HepG2 (cell line): Measurements from ENCODE around the gene MAN1C1. TPM values are rescaled to one million over a fixed set of nuclear protein-coding genes. Genes with fewer than 3 reads are reported as not detected.

Experiments
- ETV6 ChIP-seq: sonication (generic); formaldehyde crosslinking; conservative IDR thresholded peaks from 2 replicates; pipeline ENCODE4 v1.4.0; 2020; ENCODE audit warnings: missing genetic modification reagents
- HNF4A ChIP-seq: sonication (generic); formaldehyde crosslinking; IDR thresholded peaks from 2 replicates; pipeline ENCODE4 v1.4.0; 2020; ENCODE audit warnings: missing genetic modification reagents
- NFE2L2 ChIP-seq: fragments of 150-350 bp; IDR thresholded peaks from 2 replicates; pipeline ENCODE4 v1.6.1; 2014; ENCODE audit warnings: low read length
- NR2C2 ChIP-seq: sonication (generic); formaldehyde crosslinking; IDR thresholded peaks from 2 replicates; pipeline ENCODE4 v1.4.0; 2020; ENCODE audit warnings: missing genetic modification reagents, mild to moderate bottlenecking, moderate library complexity, borderline replicate concordance
- RBFOX2 ChIP-seq: fragments of 200-400 bp; formaldehyde crosslinking; IDR thresholded peaks from 2 replicates; pipeline ENCODE4 v1.6.1; 2017; ENCODE audit warnings: low read depth, mild to moderate bottlenecking, low read length
- SSRP1 ChIP-seq: IDR thresholded peaks from 2 replicates; pipeline ENCODE4 v1.6.1; 2016; ENCODE audit warnings: control low read depth
- XRCC5 ChIP-seq: fragments of 200-400 bp; formaldehyde crosslinking; optimal IDR thresholded peaks from 2 replicates; pipeline ENCODE3; 2017; ENCODE audit warnings: mild to moderate bottlenecking, low read length
- ZBTB7A ChIP-seq: sonication (generic); formaldehyde crosslinking; IDR thresholded peaks from 2 replicates; pipeline ENCODE4 v1.8.0; 2022; ENCODE audit warnings: mild to moderate bottlenecking, missing genetic modification reagents
- polyA plus RNA-seq, 8 experiments: library from polyadenylated mRNA; depleted of rRNA in 3 of 8; stranded (reverse) in 7 of 8; unstranded in 1 of 8; fragments of >200 nt; fragmentation: Illumina TruSeq in 4 of 8; extraction: Trizol in 4 of 8; gene quantifications; 2 replicates each; pipeline versions ENCODE4 v1.2.1 to v1.2.3, GENCODE V29; 2011 to 2016; ENCODE audit warnings: low read depth in 4 of 8, missing spikeins in 1 of 8, mixed read lengths in 1 of 8; ENCODE audit not compliant: insufficient read depth in 1 of 8
- total RNA-seq, 5 experiments: library from RNA; depleted of rRNA; stranded (reverse); fragments of >200 nt; fragmentation: Illumina TruSeq; extraction: Trizol; gene quantifications; 2 replicates each; pipeline ENCODE4 v1.2.3, GENCODE V29; 2016; ENCODE audit warnings: low read depth in 1 of 5
- TF ChIP-seq, protein P1 (sequence below): sonication (generic); formaldehyde crosslinking; IDR thresholded peaks from 2 replicates; pipeline ENCODE4 v1.5.1; 2020; ENCODE audit warnings: missing genetic modification reagents, mild to moderate bottlenecking, borderline replicate concordance
- TF ChIP-seq, protein P2 (sequence below): sonication (generic); formaldehyde crosslinking; IDR thresholded peaks from 2 replicates; pipeline ENCODE4 v1.9.0; 2021; ENCODE audit warnings: missing genetic modification reagents, borderline replicate concordance
- TF ChIP-seq, protein P3 (sequence below): sonication (generic); formaldehyde crosslinking; IDR thresholded peaks from 2 replicates; pipeline ENCODE4 v1.4.0; 2020; ENCODE audit warnings: missing genetic modification reagents, borderline replicate concordance
- TF ChIP-seq, protein P4 (sequence below): IDR thresholded peaks from 2 replicates; pipeline ENCODE4 v1.6.1; 2016; ENCODE audit warnings: low read depth, control low read depth
- TF ChIP-seq, protein P5 (sequence below): sonication (generic); formaldehyde crosslinking; IDR thresholded peaks from 2 replicates; pipeline ENCODE4 v1.5.1; 2020; ENCODE audit warnings: mild to moderate bottlenecking, moderate library complexity, missing genetic modification reagents
- TF ChIP-seq, protein P6 (sequence below): sonication (generic); formaldehyde crosslinking; IDR thresholded peaks from 2 replicates; pipeline ENCODE4 v1.9.0; 2021; ENCODE audit warnings: missing genetic modification reagents, mild to moderate bottlenecking, borderline replicate concordance

Gene MAN1C1
- total and polyA plus RNA-seq, 2 of the 13 experiments (the other 11 are each of a cell fraction or from before 2014, with no cell fraction given) = 0.18 to 0.49 TPM

DNA sequence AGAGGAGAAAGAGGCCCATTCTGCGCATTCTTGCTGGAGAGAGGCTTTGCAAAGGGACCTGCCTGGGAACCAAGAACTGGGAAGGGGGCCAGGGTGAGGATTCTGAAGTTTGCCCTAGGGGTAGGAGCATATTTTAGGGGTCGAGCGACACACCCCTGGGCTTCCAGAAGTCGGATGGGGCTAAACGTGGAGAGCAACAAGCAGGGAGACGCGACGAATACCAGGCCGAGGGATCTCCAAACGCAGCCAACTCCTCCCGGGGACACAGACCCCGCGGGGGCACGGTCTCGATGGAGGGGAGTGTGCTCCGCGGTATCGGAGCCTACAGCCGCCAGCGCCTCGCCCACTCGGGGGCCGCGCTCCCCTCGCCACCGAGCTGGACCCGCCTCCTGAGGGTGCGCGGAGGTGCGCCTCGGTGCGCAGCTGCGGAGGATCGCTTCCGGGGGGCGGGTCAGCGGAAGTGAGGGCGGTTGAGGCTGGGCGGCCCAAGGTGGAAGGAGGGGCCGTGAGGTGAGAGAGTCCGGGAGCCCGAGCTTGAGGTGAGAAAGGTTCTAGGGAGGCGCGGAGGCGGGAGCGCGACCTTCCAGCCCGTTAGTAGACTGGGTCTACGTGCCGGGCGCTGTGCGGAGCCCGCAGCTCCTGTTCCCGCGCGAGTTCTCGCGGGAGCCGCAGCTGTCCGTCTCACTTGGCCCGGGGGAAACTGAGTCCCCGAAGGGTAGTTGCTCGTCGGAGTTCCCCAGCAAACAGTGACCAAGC, 203.1 kb downstream of the MAN1C1 start, which contains the start of gene MTFR1L (continued):
- TF ChIP-seq, protein P1, sequence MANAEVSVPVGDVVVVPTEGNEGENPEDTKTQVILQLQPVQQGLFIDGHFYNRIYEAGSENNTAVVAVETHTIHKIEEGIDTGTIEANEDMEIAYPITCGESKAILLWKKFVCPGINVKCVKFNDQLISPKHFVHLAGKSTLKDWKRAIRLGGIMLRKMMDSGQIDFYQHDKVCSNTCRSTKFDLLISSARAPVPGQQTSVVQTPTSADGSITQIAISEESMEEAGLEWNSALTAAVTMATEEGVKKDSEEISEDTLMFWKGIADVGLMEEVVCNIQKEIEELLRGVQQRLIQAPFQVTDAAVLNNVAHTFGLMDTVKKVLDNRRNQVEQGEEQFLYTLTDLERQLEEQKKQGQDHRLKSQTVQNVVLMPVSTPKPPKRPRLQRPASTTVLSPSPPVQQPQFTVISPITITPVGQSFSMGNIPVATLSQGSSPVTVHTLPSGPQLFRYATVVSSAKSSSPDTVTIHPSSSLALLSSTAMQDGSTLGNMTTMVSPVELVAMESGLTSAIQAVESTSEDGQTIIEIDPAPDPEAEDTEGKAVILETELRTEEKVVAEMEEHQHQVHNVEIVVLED (CRISPR knock-in tag) = peak; percentile 76
- peak; percentile 93 for TF ChIP-seq RBFOX2
- TF ChIP-seq, protein P2, sequence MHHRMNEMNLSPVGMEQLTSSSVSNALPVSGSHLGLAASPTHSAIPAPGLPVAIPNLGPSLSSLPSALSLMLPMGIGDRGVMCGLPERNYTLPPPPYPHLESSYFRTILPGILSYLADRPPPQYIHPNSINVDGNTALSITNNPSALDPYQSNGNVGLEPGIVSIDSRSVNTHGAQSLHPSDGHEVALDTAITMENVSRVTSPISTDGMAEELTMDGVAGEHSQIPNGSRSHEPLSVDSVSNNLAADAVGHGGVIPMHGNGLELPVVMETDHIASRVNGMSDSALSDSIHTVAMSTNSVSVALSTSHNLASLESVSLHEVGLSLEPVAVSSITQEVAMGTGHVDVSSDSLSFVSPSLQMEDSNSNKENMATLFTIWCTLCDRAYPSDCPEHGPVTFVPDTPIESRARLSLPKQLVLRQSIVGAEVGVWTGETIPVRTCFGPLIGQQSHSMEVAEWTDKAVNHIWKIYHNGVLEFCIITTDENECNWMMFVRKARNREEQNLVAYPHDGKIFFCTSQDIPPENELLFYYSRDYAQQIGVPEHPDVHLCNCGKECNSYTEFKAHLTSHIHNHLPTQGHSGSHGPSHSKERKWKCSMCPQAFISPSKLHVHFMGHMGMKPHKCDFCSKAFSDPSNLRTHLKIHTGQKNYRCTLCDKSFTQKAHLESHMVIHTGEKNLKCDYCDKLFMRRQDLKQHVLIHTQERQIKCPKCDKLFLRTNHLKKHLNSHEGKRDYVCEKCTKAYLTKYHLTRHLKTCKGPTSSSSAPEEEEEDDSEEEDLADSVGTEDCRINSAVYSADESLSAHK (CRISPR knock-in tag) = no peak
- peak; percentile 72 for TF ChIP-seq ZBTB7A (CRISPR knock-in tag)
- TF ChIP-seq NR2C2 (CRISPR knock-in tag) = peak; percentile 98
- no peak for TF ChIP-seq SSRP1 (CRISPR knock-in tag)
- TF ChIP-seq, protein P3, sequence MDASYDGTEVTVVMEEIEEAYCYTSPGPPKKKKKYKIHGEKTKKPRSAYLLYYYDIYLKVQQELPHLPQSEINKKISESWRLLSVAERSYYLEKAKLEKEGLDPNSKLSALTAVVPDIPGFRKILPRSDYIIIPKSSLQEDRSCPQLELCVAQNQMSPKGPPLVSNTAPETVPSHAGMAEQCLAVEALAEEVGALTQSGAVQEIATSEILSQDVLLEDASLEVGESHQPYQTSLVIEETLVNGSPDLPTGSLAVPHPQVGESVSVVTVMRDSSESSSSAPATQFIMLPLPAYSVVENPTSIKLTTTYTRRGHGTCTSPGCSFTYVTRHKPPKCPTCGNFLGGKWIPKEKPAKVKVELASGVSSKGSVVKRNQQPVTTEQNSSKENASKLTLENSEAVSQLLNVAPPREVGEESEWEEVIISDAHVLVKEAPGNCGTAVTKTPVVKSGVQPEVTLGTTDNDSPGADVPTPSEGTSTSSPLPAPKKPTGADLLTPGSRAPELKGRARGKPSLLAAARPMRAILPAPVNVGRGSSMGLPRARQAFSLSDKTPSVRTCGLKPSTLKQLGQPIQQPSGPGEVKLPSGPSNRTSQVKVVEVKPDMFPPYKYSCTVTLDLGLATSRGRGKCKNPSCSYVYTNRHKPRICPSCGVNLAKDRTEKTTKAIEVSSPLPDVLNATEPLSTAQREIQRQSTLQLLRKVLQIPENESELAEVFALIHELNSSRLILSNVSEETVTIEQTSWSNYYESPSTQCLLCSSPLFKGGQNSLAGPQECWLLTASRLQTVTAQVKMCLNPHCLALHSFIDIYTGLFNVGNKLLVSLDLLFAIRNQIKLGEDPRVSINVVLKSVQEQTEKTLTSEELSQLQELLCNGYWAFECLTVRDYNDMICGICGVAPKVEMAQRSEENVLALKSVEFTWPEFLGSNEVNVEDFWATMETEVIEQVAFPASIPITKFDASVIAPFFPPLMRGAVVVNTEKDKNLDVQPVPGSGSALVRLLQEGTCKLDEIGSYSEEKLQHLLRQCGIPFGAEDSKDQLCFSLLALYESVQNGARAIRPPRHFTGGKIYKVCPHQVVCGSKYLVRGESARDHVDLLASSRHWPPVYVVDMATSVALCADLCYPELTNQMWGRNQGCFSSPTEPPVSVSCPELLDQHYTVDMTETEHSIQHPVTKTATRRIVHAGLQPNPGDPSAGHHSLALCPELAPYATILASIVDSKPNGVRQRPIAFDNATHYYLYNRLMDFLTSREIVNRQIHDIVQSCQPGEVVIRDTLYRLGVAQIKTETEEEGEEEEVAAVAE = peak; percentile 70; the same call in 1 of the 2 replicates
- TF ChIP-seq HNF4A (CRISPR knock-in tag) = no peak
- TF ChIP-seq, protein P4, sequence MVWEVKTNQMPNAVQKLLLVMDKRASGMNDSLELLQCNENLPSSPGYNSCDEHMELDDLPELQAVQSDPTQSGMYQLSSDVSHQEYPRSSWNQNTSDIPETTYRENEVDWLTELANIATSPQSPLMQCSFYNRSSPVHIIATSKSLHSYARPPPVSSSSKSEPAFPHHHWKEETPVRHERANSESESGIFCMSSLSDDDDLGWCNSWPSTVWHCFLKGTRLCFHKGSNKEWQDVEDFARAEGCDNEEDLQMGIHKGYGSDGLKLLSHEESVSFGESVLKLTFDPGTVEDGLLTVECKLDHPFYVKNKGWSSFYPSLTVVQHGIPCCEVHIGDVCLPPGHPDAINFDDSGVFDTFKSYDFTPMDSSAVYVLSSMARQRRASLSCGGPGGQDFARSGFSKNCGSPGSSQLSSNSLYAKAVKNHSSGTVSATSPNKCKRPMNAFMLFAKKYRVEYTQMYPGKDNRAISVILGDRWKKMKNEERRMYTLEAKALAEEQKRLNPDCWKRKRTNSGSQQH (CRISPR knock-in tag) = no peak; the same call in 1 of the 2 replicates
- TF ChIP-seq, protein P5, sequence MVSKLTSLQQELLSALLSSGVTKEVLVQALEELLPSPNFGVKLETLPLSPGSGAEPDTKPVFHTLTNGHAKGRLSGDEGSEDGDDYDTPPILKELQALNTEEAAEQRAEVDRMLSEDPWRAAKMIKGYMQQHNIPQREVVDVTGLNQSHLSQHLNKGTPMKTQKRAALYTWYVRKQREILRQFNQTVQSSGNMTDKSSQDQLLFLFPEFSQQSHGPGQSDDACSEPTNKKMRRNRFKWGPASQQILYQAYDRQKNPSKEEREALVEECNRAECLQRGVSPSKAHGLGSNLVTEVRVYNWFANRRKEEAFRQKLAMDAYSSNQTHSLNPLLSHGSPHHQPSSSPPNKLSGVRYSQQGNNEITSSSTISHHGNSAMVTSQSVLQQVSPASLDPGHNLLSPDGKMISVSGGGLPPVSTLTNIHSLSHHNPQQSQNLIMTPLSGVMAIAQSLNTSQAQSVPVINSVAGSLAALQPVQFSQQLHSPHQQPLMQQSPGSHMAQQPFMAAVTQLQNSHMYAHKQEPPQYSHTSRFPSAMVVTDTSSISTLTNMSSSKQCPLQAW (CRISPR knock-in tag) = peak; percentile 77; the same call in 1 of the 2 replicates
- TF ChIP-seq ETV6 (CRISPR knock-in tag) = peak; percentile 22; the same call in 1 of the 2 replicates
- TF ChIP-seq, protein P6, sequence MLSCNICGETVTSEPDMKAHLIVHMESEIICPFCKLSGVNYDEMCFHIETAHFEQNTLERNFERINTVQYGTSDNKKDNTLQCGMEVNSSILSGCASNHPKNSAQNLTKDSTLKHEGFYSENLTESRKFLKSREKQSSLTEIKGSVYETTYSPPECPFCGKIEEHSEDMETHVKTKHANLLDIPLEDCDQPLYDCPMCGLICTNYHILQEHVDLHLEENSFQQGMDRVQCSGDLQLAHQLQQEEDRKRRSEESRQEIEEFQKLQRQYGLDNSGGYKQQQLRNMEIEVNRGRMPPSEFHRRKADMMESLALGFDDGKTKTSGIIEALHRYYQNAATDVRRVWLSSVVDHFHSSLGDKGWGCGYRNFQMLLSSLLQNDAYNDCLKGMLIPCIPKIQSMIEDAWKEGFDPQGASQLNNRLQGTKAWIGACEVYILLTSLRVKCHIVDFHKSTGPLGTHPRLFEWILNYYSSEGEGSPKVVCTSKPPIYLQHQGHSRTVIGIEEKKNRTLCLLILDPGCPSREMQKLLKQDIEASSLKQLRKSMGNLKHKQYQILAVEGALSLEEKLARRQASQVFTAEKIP (CRISPR knock-in tag) = no peak
- peak; percentile 14 for TF ChIP-seq XRCC5
- TF ChIP-seq NFE2L2 = no peak
